CD14-positive monocyte (primary cell): ENCODE results near the gene CFD. TPM values are rescaled to one million over a fixed set of nuclear protein-coding genes. Genes with fewer than 3 reads are reported as not detected.
A peak's percentile ranks its signal among the peaks of the same experiment; 100 is the strongest.

ENCODE experiments used
- DNase-seq, 3 donors: peaks; one replicate each; pipeline ENCODE4 v3.0.0-alpha.2; 2011 to 2022
- H2AFZ ChIP-seq: 2 replicates; pipeline ENCODE4 v1.6.0; 2012; ENCODE audit warnings: mild to moderate bottlenecking, low read depth, low read length, inconsistent platforms; ENCODE audit not compliant: insufficient read depth, poor library complexity, severe bottlenecking
- H3K27ac ChIP-seq, 2 donors: 1 replicate in 1 of 2; 2 replicates in 1 of 2; pipeline ENCODE4 v1.5.1; 2012 to 2013; ENCODE audit warnings: low read length in 2 of 2, control low read depth in 1 of 2, inconsistent platforms in 1 of 2, low read depth in 1 of 2, mild to moderate bottlenecking in 1 of 2
- H3K27me3 ChIP-seq, 2 donors: one replicate each; pipeline versions ENCODE4 v1.6.0 to v1.6.1; 2011 to 2013; ENCODE audit warnings: low read length in 2 of 2; ENCODE audit not compliant: control insufficient read depth in 2 of 2, insufficient read depth in 2 of 2
- H3K36me3 ChIP-seq, 2 donors: replicated peaks in 1 of 2; 1 replicate in 1 of 2; 2 replicates in 1 of 2; pipeline versions ENCODE4 v1.5.1 to v1.6.1; 2012 to 2013; ENCODE audit warnings: low read length in 2 of 2, control low read depth in 1 of 2, inconsistent platforms in 1 of 2, mild to moderate bottlenecking in 1 of 2; ENCODE audit not compliant: insufficient read depth in 2 of 2, control insufficient read depth in 1 of 2
- H3K4me1 ChIP-seq, 2 donors: 1 replicate in 1 of 2; 2 replicates in 1 of 2; pipeline versions ENCODE4 v1.5.1 to v1.6.1; 2012 to 2013; ENCODE audit warnings: low read length in 2 of 2, control low read depth in 1 of 2, inconsistent platforms in 1 of 2, mild to moderate bottlenecking in 1 of 2, moderate library complexity in 1 of 2; ENCODE audit not compliant: insufficient read depth in 2 of 2, control insufficient read depth in 1 of 2
- H3K4me2 ChIP-seq: replicated peaks from 2 replicates; pipeline ENCODE3; 2012; ENCODE audit warnings: low read length, moderate library complexity, mild to moderate bottlenecking; ENCODE audit not compliant: poor library complexity, severe bottlenecking; ENCODE audit errors: extremely low read depth
- H3K4me3 ChIP-seq, 3 experiments: fragments of 200-600 bp in 1 of 3; sonication (generic) in 1 of 3; replicated peaks in 1 of 3; 1 replicate in 2 of 3; 2 replicates in 1 of 3; pipeline ENCODE4 v1.5.1; 2011 to 2013; ENCODE audit warnings: low read length in 3 of 3, mild to moderate bottlenecking in 3 of 3, control low read depth in 2 of 3, low read depth in 2 of 3, inconsistent platforms in 1 of 3, moderate library complexity in 1 of 3
- H3K79me2 ChIP-seq: 2 replicates; pipeline ENCODE4 v1.6.0; 2012; ENCODE audit warnings: mild to moderate bottlenecking, control low read depth, inconsistent platforms, low read length, moderate library complexity; ENCODE audit not compliant: insufficient read depth
- H3K9ac ChIP-seq: 2 replicates; pipeline ENCODE4 v1.6.0; 2017; ENCODE audit warnings: low read length, mild to moderate bottlenecking; ENCODE audit not compliant: insufficient read depth, poor library complexity, severe bottlenecking
- H3K9me3 ChIP-seq, 2 donors: replicated peaks in 1 of 2; 1 replicate in 1 of 2; 2 replicates in 1 of 2; pipeline versions ENCODE4 v1.5.1 to v1.6.1; 2012 to 2013; ENCODE audit warnings: low read length in 2 of 2, control low read depth in 1 of 2; ENCODE audit not compliant: control insufficient read depth in 1 of 2, insufficient read depth in 1 of 2
- H4K20me1 ChIP-seq: 2 replicates; pipeline ENCODE4 v1.6.0; 2012; ENCODE audit warnings: mild to moderate bottlenecking, low read length, control low read depth, moderate library complexity; ENCODE audit not compliant: insufficient read depth
- H3K27ac Mint-ChIP-seq, 7 donors: one replicate each; pipeline ENCODE4 v1.8.0; 2020; ENCODE audit warnings: mild to moderate bottlenecking in 7 of 7, mixed read lengths in 7 of 7, moderate library complexity in 6 of 7, inconsistent platforms in 2 of 7
- H3K27me3 Mint-ChIP-seq, 3 donors: one replicate each; pipeline ENCODE4 v1.8.0; 2021 to 2022; ENCODE audit warnings: low read depth in 3 of 3, mild to moderate bottlenecking in 3 of 3, mixed read lengths in 3 of 3, moderate library complexity in 3 of 3, inconsistent platforms in 1 of 3
- H3K36me3 Mint-ChIP-seq, 2 donors: one replicate each; pipeline ENCODE4 v1.8.0; 2020; ENCODE audit warnings: mixed read lengths in 2 of 2, inconsistent platforms in 1 of 2, mild to moderate bottlenecking in 1 of 2
- H3K4me1 Mint-ChIP-seq: one replicate; pipeline ENCODE4 v1.8.0; 2020; ENCODE audit warnings: mild to moderate bottlenecking, mixed read lengths
- H3K4me3 Mint-ChIP-seq, 2 donors: one replicate each; pipeline ENCODE4 v1.8.0; 2020; ENCODE audit warnings: mild to moderate bottlenecking in 2 of 2, mixed read lengths in 2 of 2, moderate library complexity in 1 of 2
- H3K9me3 Mint-ChIP-seq, 7 donors: one replicate each; pipeline ENCODE4 v1.8.0; 2020 to 2022; ENCODE audit warnings: mixed read lengths in 7 of 7, mild to moderate bottlenecking in 6 of 7, moderate library complexity in 6 of 7, inconsistent platforms in 2 of 7
- CTCF ChIP-seq: fragments of 200-600 bp; IDR thresholded peaks from one replicate; pipeline ENCODE4 v1.8.0; 2022; ENCODE audit warnings: antibody characterized with exemption, mild to moderate bottlenecking
- WGBS: methylation state at CpG from one replicate; pipeline ENCODE4 v1.1.5; 2013; ENCODE audit warnings: missing lambda C conversion rate; ENCODE audit not compliant: insufficient coverage; 5-methylcytosine and 5-hydroxymethylcytosine counted together
- intact Hi-C, 2 donors: fragments of 100-400 bp; cut with micrococcal nuclease; formaldehyde crosslinking; loops; one replicate each; pipeline versions ENCODE4 v1.15.0 to v1.15.1; 2023
- polyA plus RNA-seq, 3 donors: library from polyadenylated mRNA; depleted of rRNA in 1 of 3; unstranded in 2 of 3; stranded (reverse) in 1 of 3; fragments of 300-500 nt in 2 of 3; fragments of >200 nt in 1 of 3; fragmentation: Illumina TruSeq in 2 of 3; gene quantifications; 1 replicate in 2 of 3; 2 replicates in 1 of 3; pipeline ENCODE4 v1.2.3, GENCODE V29; 2012 to 2021

CFD gene
- polyA plus RNA-seq, 3 donors, result 272 to 862 (median 654) TPM

DNA sequence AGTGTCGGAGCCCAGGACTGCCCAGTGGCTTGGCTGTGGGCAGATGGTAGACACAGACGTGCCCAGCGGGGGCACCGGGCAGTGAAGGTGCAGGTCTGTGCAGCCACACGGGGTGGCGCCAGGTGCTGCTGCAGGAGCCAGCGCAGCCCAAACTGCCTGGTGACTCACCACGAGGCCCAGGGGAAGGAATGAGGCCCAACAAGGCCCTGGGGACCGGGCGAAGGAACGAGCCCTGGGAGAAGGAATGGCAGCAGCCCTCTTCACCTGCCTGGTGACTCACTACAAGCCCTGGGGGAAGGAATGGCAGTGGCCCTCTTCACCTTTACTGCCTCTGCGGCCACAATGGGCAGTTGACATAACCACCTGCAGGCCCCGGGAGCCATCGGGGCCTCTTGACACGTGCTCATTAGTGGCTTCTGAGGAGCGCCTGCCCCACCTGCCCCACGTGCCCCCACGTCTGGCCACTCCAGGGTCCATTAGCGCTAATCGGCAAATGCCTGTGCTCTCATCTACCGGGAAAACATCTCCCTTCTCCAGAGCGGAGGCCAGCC, 24.3 kb downstream of the CFD start:
- H3K4me3 Mint-ChIP-seq, result no peak overlapping the region

GRCh38 chr19:884420-885211, 25.2 kb downstream of the CFD start:
- H3K79me2 ChIP-seq, result no peaks in the 10 kb centered on the region
- H3K9me3 Mint-ChIP-seq, result peaks cover 0 to 3% (median 0%) of the 10 kb centered on the region in 7 donors
- H2AFZ ChIP-seq, result no peak overlapping the region
- H3K4me2 ChIP-seq, result no peak overlapping the region
- no peak overlapping the region for H3K4me3 Mint-ChIP-seq
- H3K4me1 Mint-ChIP-seq, result peaks cover 8% of the 10 kb centered on the region
- TF ChIP-seq CTCF, result no peak
- H3K9ac ChIP-seq, result no peak overlapping the region
- intact Hi-C loops, result no loop called here
- H3K27me3 ChIP-seq, result no peaks in the 10 kb centered on the region
- H3K9me3 ChIP-seq, result no peaks in the 10 kb centered on the region
- 96% methylated on average over 32 of the region's 51 CpGs for WGBS
- peaks cover 56 to 94% of the 10 kb centered on the region in 2 donors for H3K36me3 Mint-ChIP-seq
- H3K36me3 ChIP-seq, result peaks cover 52 to 75% of the 10 kb centered on the region in 2 donors
- peaks cover 0 to 3% of the 10 kb centered on the region in 2 donors for H3K4me1 ChIP-seq
- H3K27ac Mint-ChIP-seq, result peak overlapping the region in 1 of 7 donors; percentile 30
- H3K27ac ChIP-seq, result no peak overlapping the region
- peaks cover 16% of the 10 kb centered on the region for H4K20me1 ChIP-seq
- H3K4me3 ChIP-seq, result no peak overlapping the region
- H3K27me3 Mint-ChIP-seq, result no peaks in the 10 kb centered on the region
- no peak for DNase-seq

More for the DNA sequence above, 24.3 kb downstream of the CFD start:
- H3K27me3 ChIP-seq, result no peaks in the 10 kb centered on the region
- Mint-ChIP-seq H3K36me3 (peaks cover 64 to 94% of the 10 kb centered on the region in 2 donors), H3K9me3 (peaks cover 0 to 3% (median 0%) of the 10 kb centered on the region in 7 donors), H3K27ac (no peak overlapping the region), H3K4me1 (peaks cover 4% of the 10 kb centered on the region), H3K27me3 (no peaks in the 10 kb centered on the region)
- DNase-seq, result no peak
- H3K4me2 ChIP-seq, result no peak overlapping the region
- peaks cover 12% of the 10 kb centered on the region for H4K20me1 ChIP-seq
- no peak for TF ChIP-seq CTCF
- H3K27ac ChIP-seq, result no peak overlapping the region
- peaks cover 0 to 3% of the 10 kb centered on the region in 2 donors for H3K4me1 ChIP-seq
- 97% methylated on average over 21 of the region's 22 CpGs for WGBS
- no peak overlapping the region for H3K9ac ChIP-seq
- no peak overlapping the region for H3K4me3 ChIP-seq
- H3K36me3 ChIP-seq, result peaks cover 56 to 68% of the 10 kb centered on the region in 2 donors
- no peaks in the 10 kb centered on the region for H3K79me2 ChIP-seq
- intact Hi-C loops, result no loop called here
- H2AFZ ChIP-seq, result no peak overlapping the region
- H3K9me3 ChIP-seq, result no peaks in the 10 kb centered on the region
